Measurements from ENCODE around the gene TSR3. TPM values are rescaled to one million over a fixed set of nuclear protein-coding genes. Genes with fewer than 3 reads are reported as not detected.

TSR3 gene
- total and polyA plus RNA-seq, 2 experiments from 2014 or later: 105 to 110 TPM

DNA sequence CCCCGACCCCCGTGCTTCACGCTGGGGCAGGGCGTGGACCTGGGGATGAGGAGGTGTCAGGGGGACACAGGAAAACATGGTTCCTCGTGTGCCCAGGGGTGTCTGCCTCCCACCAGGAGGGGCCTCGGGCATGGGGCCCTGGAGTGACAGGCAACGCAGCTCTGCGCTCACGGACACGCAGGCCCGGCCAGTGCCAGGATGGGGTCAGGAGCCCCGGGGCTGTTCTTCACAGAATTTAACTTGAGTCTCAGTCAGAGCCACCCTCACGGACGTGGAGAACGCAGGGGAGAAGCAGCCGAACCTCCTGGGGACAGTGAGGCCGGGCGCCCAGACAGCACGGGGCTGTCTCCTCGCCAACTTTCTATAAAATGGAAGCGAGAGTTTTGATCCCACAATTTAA, 46.1 kb upstream of the TSR3 start:
- in situ Hi-C loops (cut with MboI): no loop called here
- Histone ChIP-seq H3K79me2 (ENCODE audit: insufficient read depth) (no peaks in the 10 kb centered on the region), H3K27ac (no peak overlapping the region), H3K9ac (no peak overlapping the region), H3K4me3 (no peak overlapping the region), H3K4me1 (ENCODE audit: insufficient read depth) (no peaks in the 10 kb centered on the region), H3K27me3 (replicated peaks; ENCODE audit: insufficient read depth) (no peaks in the 10 kb centered on the region), H3K36me3 (ENCODE audit: low read depth) (no peaks in the 10 kb centered on the region), H3K4me2 (ENCODE audit: unreplicated experiment) (no peak overlapping the region), H3K9me2 (ENCODE audit: insufficient read depth) (no peaks in the 10 kb centered on the region), H2AFZ (no peak overlapping the region), H4K20me1 (ENCODE audit: insufficient read depth) (no peaks in the 10 kb centered on the region), H3K9me3 (ENCODE audit: low read depth) (no peaks in the 10 kb centered on the region), H3F3A (ENCODE audit: insufficient read depth) (no peaks in the 10 kb centered on the region)
- 94 to 95% methylated on average over 15 to 21 of the region's 21 CpGs for WGBS, 2 experiments (ENCODE audit: low coverage in 1 of 2, low lambda C conversion rate in 2 of 2, missing lambda C conversion rate in 2 of 2)
- no peak for TF ChIP-seq EZH2 (IDR thresholded peaks at IDR 0.05; ENCODE audit: insufficient read depth, poor library complexity, severe bottlenecking)
- TF ChIP-seq EZH2phosphoT487 (IDR thresholded peaks at IDR 0.05; ENCODE audit: insufficient read depth, low read depth): no peak
- DNase-seq: no peak

DNA sequence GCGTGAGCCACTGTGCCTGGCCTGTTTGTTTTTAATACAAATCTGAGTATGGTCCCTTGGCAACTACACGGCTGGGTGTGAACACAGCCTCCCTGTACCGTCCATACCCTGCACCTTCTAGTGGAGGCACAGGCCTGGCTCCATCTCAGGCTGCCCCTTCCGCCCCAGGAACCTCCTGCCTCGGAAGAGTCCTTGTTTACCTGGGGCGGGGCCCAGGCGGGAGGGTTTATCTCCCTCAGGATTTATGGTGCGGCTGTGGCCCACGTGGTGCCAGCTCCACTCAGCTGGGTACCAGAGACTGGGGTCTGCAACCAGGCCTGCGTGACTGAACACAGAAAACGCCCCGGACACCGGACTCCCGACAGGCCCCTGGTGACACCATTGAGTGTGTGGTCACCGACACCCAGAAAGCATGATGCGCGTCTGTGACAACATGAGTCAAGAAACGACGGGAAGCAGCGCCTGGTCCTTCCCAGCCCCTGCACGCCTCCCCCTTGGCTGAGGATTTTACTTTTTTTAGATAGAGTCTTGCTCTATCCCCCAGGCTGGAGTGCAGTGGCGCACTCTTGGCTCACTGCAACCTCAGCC, 43.9 kb upstream of the TSR3 start:
- Histone ChIP-seq H3K36me3 (ENCODE audit: low read depth) (no peaks in the 10 kb centered on the region), H3F3A (ENCODE audit: insufficient read depth) (no peaks in the 10 kb centered on the region), H3K79me2 (ENCODE audit: insufficient read depth) (no peaks in the 10 kb centered on the region), H4K20me1 (ENCODE audit: insufficient read depth) (no peaks in the 10 kb centered on the region), H3K4me1 (ENCODE audit: insufficient read depth) (no peaks in the 10 kb centered on the region), H2AFZ (no peak overlapping the region), H3K9me2 (ENCODE audit: insufficient read depth) (no peaks in the 10 kb centered on the region), H3K9me3 (ENCODE audit: low read depth) (no peaks in the 10 kb centered on the region), H3K4me2 (ENCODE audit: unreplicated experiment) (no peak overlapping the region), H3K27me3 (replicated peaks; ENCODE audit: insufficient read depth) (no peaks in the 10 kb centered on the region), H3K27ac (no peak overlapping the region), H3K9ac (no peak overlapping the region), H3K4me3 (no peak overlapping the region)
- DNase-seq: no peak
- TF ChIP-seq EZH2phosphoT487 (IDR thresholded peaks at IDR 0.05; ENCODE audit: insufficient read depth, low read depth) (no peak), EZH2 (IDR thresholded peaks at IDR 0.05; ENCODE audit: insufficient read depth, poor library complexity, severe bottlenecking) (no peak)
- 93 to 94% methylated on average over 21 to 22 of the region's 22 CpGs for WGBS, 2 experiments (ENCODE audit: low coverage in 1 of 2, low lambda C conversion rate in 2 of 2, missing lambda C conversion rate in 2 of 2)
- in situ Hi-C loops (cut with MboI): no loop called here

DNA sequence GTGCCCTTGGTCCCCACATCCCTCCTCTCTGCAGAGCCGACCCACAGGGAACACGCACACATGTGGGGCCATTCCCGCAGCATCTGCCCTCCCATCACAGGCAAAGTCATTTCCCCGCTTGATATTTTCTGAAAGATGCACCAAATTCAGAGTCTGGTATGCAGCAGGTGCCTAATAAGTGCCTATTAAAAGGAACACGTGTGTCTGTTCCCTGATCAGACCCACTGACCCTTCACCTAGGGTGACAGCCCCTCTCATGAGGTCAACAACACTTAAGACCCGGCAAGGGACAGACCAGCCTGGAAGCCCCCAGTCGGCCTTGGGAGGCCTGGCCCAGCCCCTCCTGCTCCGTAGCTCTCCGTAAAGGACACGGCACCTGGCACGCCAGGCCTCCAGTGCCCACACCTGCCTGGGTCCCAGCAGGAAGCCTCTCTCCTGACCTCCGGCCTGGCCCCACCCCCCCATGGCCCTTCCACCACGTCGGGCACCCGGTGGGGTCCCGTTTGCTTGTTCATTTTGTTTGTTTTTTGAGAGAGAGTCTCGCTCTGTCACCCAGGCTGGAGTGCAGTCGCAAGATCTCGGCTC, 42.8 kb upstream of the TSR3 start:
- Histone ChIP-seq H3K9me2 (ENCODE audit: insufficient read depth) (no peaks in the 10 kb centered on the region), H3K4me3 (no peak overlapping the region), H3K4me1 (ENCODE audit: insufficient read depth) (no peaks in the 10 kb centered on the region), H3F3A (ENCODE audit: insufficient read depth) (no peaks in the 10 kb centered on the region), H3K36me3 (ENCODE audit: low read depth) (no peaks in the 10 kb centered on the region), H2AFZ (no peak overlapping the region), H3K9ac (no peak overlapping the region), H3K4me2 (ENCODE audit: unreplicated experiment) (no peak overlapping the region), H3K9me3 (ENCODE audit: low read depth) (no peaks in the 10 kb centered on the region), H3K27ac (no peak overlapping the region), H3K79me2 (ENCODE audit: insufficient read depth) (no peaks in the 10 kb centered on the region), H4K20me1 (ENCODE audit: insufficient read depth) (no peaks in the 10 kb centered on the region), H3K27me3 (replicated peaks; ENCODE audit: insufficient read depth) (no peaks in the 10 kb centered on the region)
- in situ Hi-C loops (cut with MboI): no loop called here
- TF ChIP-seq EZH2phosphoT487 (IDR thresholded peaks at IDR 0.05; ENCODE audit: insufficient read depth, low read depth): no peak
- no peak for TF ChIP-seq EZH2 (IDR thresholded peaks at IDR 0.05; ENCODE audit: insufficient read depth, poor library complexity, severe bottlenecking)
- WGBS, 2 experiments (ENCODE audit: low coverage in 1 of 2, low lambda C conversion rate in 2 of 2, missing lambda C conversion rate in 2 of 2): 90 to 91% methylated on average over 16 to 19 of the region's 19 CpGs
- DNase-seq: no peak

DNA sequence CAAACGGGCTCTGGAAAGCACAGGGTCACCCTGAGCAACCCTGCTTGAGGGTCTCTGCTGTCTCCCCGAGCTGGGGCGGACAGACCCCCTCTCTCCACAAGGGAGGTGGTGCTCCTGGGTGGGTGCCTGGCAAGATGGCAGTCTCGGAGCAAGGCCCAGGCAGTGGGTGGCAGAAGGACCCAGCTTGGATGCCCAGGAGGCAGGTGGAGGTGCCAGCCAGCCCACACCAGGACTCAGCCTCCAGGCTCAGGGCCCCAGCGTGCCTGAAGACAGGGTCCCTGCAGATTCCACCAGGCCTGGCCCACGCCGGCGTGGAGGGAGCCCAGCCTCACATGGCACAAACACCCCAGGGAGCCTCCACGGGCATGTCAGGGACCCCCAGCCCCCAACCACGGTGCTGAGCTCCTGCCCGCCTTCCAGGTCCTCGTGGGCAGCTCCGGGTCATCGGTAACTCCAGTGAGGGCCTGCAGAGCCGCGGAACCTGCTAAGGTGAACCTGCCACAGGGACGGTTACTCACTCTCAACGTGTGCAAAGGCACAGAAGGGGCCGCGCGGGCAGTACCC, 42.0 kb upstream of the TSR3 start:
- no peak overlapping the region for H3K9ac ChIP-seq
- H3K27me3 ChIP-seq (replicated peaks; ENCODE audit: insufficient read depth): no peaks in the 10 kb centered on the region
- TF ChIP-seq EZH2 (IDR thresholded peaks at IDR 0.05; ENCODE audit: insufficient read depth, poor library complexity, severe bottlenecking) (no peak), EZH2phosphoT487 (IDR thresholded peaks at IDR 0.05; ENCODE audit: insufficient read depth, low read depth) (no peak)
- DNase-seq: no peak
- WGBS, 2 experiments (ENCODE audit: low coverage in 1 of 2, low lambda C conversion rate in 2 of 2, missing lambda C conversion rate in 2 of 2): 94 to 95% methylated on average over 21 of the region's 21 CpGs
- H3K9me2 ChIP-seq (ENCODE audit: insufficient read depth): no peaks in the 10 kb centered on the region
- H3K4me2 ChIP-seq (ENCODE audit: unreplicated experiment): no peak overlapping the region
- H4K20me1 ChIP-seq (ENCODE audit: insufficient read depth): no peaks in the 10 kb centered on the region
- H2AFZ ChIP-seq: no peak overlapping the region
- in situ Hi-C loops (cut with MboI): no loop called here
- H3K79me2 ChIP-seq (ENCODE audit: insufficient read depth): no peaks in the 10 kb centered on the region
- no peaks in the 10 kb centered on the region for H3K9me3 ChIP-seq (ENCODE audit: low read depth)
- H3F3A ChIP-seq (ENCODE audit: insufficient read depth): no peaks in the 10 kb centered on the region
- H3K4me1 ChIP-seq (ENCODE audit: insufficient read depth): no peaks in the 10 kb centered on the region
- no peak overlapping the region for H3K27ac ChIP-seq
- H3K4me3 ChIP-seq: no peak overlapping the region
- no peaks in the 10 kb centered on the region for H3K36me3 ChIP-seq (ENCODE audit: low read depth)

Measured in GM23248 (cell line).